Kidney epithelial cell (primary cell): Measurements from ENCODE around the gene C16orf86. TPM values are rescaled to one million over a fixed set of nuclear protein-coding genes. Genes with fewer than 3 reads are reported as not detected.

ENCODE experiments used
- DNase-seq: peaks from one replicate; pipeline ENCODE4 v3.0.0-alpha.2; 2010; ENCODE audit warnings: low read depth
- H3K27me3 ChIP-seq: 2 replicates; pipeline ENCODE4 v1.6.0; 2011; ENCODE audit warnings: low read length; ENCODE audit not compliant: control insufficient read depth, insufficient read depth
- H3K36me3 ChIP-seq: 2 replicates; pipeline ENCODE4 v1.5.1; 2011; ENCODE audit warnings: low read length; ENCODE audit not compliant: control insufficient read depth, insufficient read depth
- H3K4me3 ChIP-seq: 2 replicates; pipeline ENCODE4 v1.5.1; 2011; ENCODE audit warnings: low read depth, mild to moderate bottlenecking, control low read depth, low read length
- CTCF ChIP-seq: IDR thresholded peaks from 2 replicates; pipeline ENCODE4 v1.5.1; 2011; ENCODE audit warnings: mild to moderate bottlenecking, moderate library complexity, low read length, control low read depth, inconsistent platforms; ENCODE audit not compliant: insufficient read depth, poor library complexity, severe bottlenecking
- total RNA-seq: library from RNA; depleted of rRNA; stranded (reverse); fragments of >200 nt; gene quantifications from 2 replicates; pipeline ENCODE4 v1.2.3, GENCODE V29; 2015

C16orf86 gene
- total RNA-seq, 1 donor from 2014 or later = 4.5 TPM

GRCh38 chr16:67663877-67664222, 2.8 kb upstream of the C16orf86 start:
- DNase-seq = no peak
- no peak overlapping the region for H3K4me3 ChIP-seq
- no peak for TF ChIP-seq CTCF
- no peaks in the 10 kb centered on the region for H3K27me3 ChIP-seq
- H3K36me3 ChIP-seq = peaks cover 2% of the 10 kb centered on the region

- peaks cover 2% of the 10 kb centered on the region for H3K36me3 ChIP-seq
- DNase-seq = no peak
- H3K4me3 ChIP-seq = no peak overlapping the region
- no peak for TF ChIP-seq CTCF
- no peaks in the 10 kb centered on the region for H3K27me3 ChIP-seq
These were observed 2.4 kb upstream of the C16orf86 start for GRCh38 chr16:67664258-67664657.

- Histone ChIP-seq H3K36me3 (peaks cover 2% of the 10 kb centered on the region), H3K27me3 (no peaks in the 10 kb centered on the region), H3K4me3 (no peak overlapping the region)
- no peak for DNase-seq
- no peak for TF ChIP-seq CTCF
These were observed 1.7 kb upstream of the C16orf86 start for GRCh38 chr16:67664871-67665270.

GRCh38 chr16:67665598-67665997, 1.0 kb upstream of the C16orf86 start:
- H3K36me3 ChIP-seq = peaks cover 2% of the 10 kb centered on the region
- no peak for DNase-seq
- TF ChIP-seq CTCF = no peak
- H3K4me3 ChIP-seq = peak overlapping the region; percentile 61
- H3K27me3 ChIP-seq = no peaks in the 10 kb centered on the region

- H3K4me3 ChIP-seq = peak overlapping the region; percentile 61
- DNase-seq = no peak
- TF ChIP-seq CTCF = no peak
- no peaks in the 10 kb centered on the region for H3K27me3 ChIP-seq
- H3K36me3 ChIP-seq = peaks cover 2% of the 10 kb centered on the region
These were observed 522 bp upstream of the C16orf86 start for GRCh38 chr16:67666032-67666551.

- Histone ChIP-seq H3K27me3 (no peaks in the 10 kb centered on the region), H3K4me3 (peak overlapping the region; percentile 61), H3K36me3 (peaks cover 1% of the 10 kb centered on the region)
- DNase-seq = no peak
- no peak for TF ChIP-seq CTCF
These were observed 821 bp downstream of the C16orf86 start for GRCh38 chr16:67667453-67667816.
